Astrocyte (in vitro differentiated cells and primary cell): ENCODE measurements around the gene PCDHA3. TPM values are rescaled to one million over a fixed set of nuclear protein-coding genes. Genes with fewer than 3 reads are reported as not detected.
"Not testable (repeated sequence)": the region's sequence is repeated elsewhere in the genome, so short reads cannot be mapped to it uniquely, and the experiment has no call there.

Experiments
- DNase-seq: peaks from one replicate; pipeline ENCODE4 v3.0.0-alpha.2; 2010; ENCODE audit warnings: low read depth
- FAIRE-seq: peaks from 2 replicates; lab custom pipeline; 2011; peaks lifted over from hg19 to GRCh38; lab: Jason Lieb, UNC
- H2AFZ ChIP-seq: 2 replicates; pipeline ENCODE4 v1.6.0; 2012; ENCODE audit warnings: low read depth, low read length, inconsistent platforms
- H3K27ac ChIP-seq: 2 replicates; pipeline ENCODE4 v1.5.1; 2011; ENCODE audit warnings: low read depth, low read length, inconsistent platforms
- H3K27me3 ChIP-seq: 2 replicates; pipeline ENCODE4 v1.6.0; 2011; ENCODE audit warnings: low read length, inconsistent platforms; ENCODE audit not compliant: insufficient read depth
- H3K36me3 ChIP-seq: 2 replicates; pipeline ENCODE4 v1.5.1; 2011; ENCODE audit warnings: low read length, inconsistent platforms; ENCODE audit not compliant: insufficient read depth
- H3K4me1 ChIP-seq: 2 replicates; pipeline ENCODE4 v1.5.1; 2011; ENCODE audit warnings: low read length, inconsistent platforms; ENCODE audit not compliant: insufficient read depth
- H3K4me2 ChIP-seq: 2 replicates; pipeline ENCODE4 v1.6.0; 2012; ENCODE audit warnings: low read length, inconsistent platforms
- H3K4me3 ChIP-seq: 2 replicates; pipeline ENCODE4 v1.5.1; 2011; ENCODE audit warnings: low read depth, mild to moderate bottlenecking, low read length, inconsistent platforms; ENCODE audit not compliant: insufficient read depth
- H3K79me2 ChIP-seq: 2 replicates; pipeline ENCODE4 v1.6.0; 2012; ENCODE audit warnings: mild to moderate bottlenecking, low read length, inconsistent platforms; ENCODE audit not compliant: insufficient read depth
- H3K9ac ChIP-seq: 2 replicates; pipeline ENCODE4 v1.6.0; 2012; ENCODE audit warnings: mild to moderate bottlenecking, low read length, inconsistent platforms
- H3K9me3 ChIP-seq: 2 replicates; pipeline ENCODE4 v1.5.1; 2012; ENCODE audit warnings: low read depth, mild to moderate bottlenecking, low read length, inconsistent platforms; ENCODE audit not compliant: insufficient read depth
- H4K20me1 ChIP-seq: 2 replicates; pipeline ENCODE4 v1.6.0; 2012; ENCODE audit warnings: low read length, inconsistent platforms; ENCODE audit not compliant: insufficient read depth
- H3K27ac Mint-ChIP-seq: one replicate; pipeline ENCODE4 v1.8.0; 2021; ENCODE audit warnings: mild to moderate bottlenecking, mixed read lengths; ENCODE audit not compliant: unreplicated experiment
- H3K27me3 Mint-ChIP-seq: one replicate; pipeline ENCODE4 v1.8.0; 2021; ENCODE audit warnings: low read depth, mixed read lengths; ENCODE audit not compliant: unreplicated experiment
- H3K36me3 Mint-ChIP-seq: one replicate; pipeline ENCODE4 v1.8.0; 2021; ENCODE audit warnings: low read depth, mixed read lengths; ENCODE audit not compliant: unreplicated experiment
- H3K4me1 Mint-ChIP-seq: one replicate; pipeline ENCODE4 v1.8.0; 2021; ENCODE audit warnings: low read depth, mixed read lengths; ENCODE audit not compliant: unreplicated experiment
- H3K4me3 Mint-ChIP-seq: one replicate; pipeline ENCODE4 v1.8.0; 2021; ENCODE audit warnings: mild to moderate bottlenecking, moderate library complexity, mixed read lengths; ENCODE audit not compliant: unreplicated experiment
- H3K9me3 Mint-ChIP-seq: one replicate; pipeline ENCODE4 v1.8.0; 2021; ENCODE audit warnings: mild to moderate bottlenecking, mixed read lengths; ENCODE audit not compliant: unreplicated experiment
- EZH2 ChIP-seq: IDR thresholded peaks from 2 replicates; pipeline ENCODE4 v1.6.1; 2012; ENCODE audit warnings: mild to moderate bottlenecking, low read length, inconsistent platforms; ENCODE audit not compliant: insufficient read depth
- total RNA-seq: library from RNA; stranded (reverse); gene quantifications from 2 replicates; pipeline ENCODE4 v1.2.1, GENCODE V29; 2021
- TF ChIP-seq, protein P1 (sequence below): IDR thresholded peaks from 2 replicates; pipeline ENCODE4 v1.5.1; 2011; ENCODE audit warnings: low read depth, mild to moderate bottlenecking, inconsistent platforms, low read length, moderate library complexity; ENCODE audit not compliant: insufficient read depth

Gene PCDHA3
- total RNA-seq, 1 donor from 2014 or later, result 1.1 TPM

DNA sequence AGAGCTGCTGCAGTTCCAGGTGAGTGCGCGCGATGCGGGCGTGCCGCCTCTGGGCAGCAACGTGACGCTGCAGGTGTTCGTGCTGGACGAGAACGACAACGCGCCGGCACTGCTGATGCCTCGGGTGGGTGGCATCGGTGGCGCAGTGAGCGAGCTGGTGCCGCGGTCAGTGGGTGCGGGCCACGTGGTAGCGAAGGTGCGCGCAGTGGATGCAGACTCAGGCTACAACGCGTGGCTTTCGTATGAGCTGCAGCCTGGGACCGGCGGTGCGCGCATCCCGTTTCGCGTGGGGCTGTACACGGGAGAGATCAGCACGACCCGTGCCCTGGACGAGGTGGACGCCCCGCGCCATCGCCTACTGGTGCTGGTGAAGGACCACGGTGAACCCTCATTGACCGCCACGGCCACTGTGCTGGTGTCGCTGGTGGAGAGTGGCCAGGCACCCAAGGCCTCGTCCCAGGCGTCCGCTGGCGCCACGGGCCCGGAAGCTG lies 2.0 kb downstream of the PCDHA3 start:
- Mint-ChIP-seq H3K36me3 (peaks cover 22% of the 10 kb centered on the region), H3K27ac (no peak overlapping the region), H3K4me3 (no peak overlapping the region), H3K9me3 (peaks cover 11% of the 10 kb centered on the region), H3K27me3 (no peaks in the 10 kb centered on the region), H3K4me1 (no peaks in the 10 kb centered on the region)
- Histone ChIP-seq H3K36me3 (no peaks in the 10 kb centered on the region), H3K9ac (no peak overlapping the region), H3K27me3 (no peaks in the 10 kb centered on the region), H3K79me2 (no peaks in the 10 kb centered on the region), H3K4me1 (no peaks in the 10 kb centered on the region), H2AFZ (no peak overlapping the region), H3K4me3 (no peak overlapping the region), H4K20me1 (no peaks in the 10 kb centered on the region), H3K4me2 (no peak overlapping the region), H3K9me3 (peaks cover 9% of the 10 kb centered on the region), H3K27ac (no peak overlapping the region)
- no peak for FAIRE-seq
- no peak for TF ChIP-seq EZH2
- TF ChIP-seq, protein P1, sequence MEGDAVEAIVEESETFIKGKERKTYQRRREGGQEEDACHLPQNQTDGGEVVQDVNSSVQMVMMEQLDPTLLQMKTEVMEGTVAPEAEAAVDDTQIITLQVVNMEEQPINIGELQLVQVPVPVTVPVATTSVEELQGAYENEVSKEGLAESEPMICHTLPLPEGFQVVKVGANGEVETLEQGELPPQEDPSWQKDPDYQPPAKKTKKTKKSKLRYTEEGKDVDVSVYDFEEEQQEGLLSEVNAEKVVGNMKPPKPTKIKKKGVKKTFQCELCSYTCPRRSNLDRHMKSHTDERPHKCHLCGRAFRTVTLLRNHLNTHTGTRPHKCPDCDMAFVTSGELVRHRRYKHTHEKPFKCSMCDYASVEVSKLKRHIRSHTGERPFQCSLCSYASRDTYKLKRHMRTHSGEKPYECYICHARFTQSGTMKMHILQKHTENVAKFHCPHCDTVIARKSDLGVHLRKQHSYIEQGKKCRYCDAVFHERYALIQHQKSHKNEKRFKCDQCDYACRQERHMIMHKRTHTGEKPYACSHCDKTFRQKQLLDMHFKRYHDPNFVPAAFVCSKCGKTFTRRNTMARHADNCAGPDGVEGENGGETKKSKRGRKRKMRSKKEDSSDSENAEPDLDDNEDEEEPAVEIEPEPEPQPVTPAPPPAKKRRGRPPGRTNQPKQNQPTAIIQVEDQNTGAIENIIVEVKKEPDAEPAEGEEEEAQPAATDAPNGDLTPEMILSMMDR, result no peak
- DNase-seq, result no peak

DNA sequence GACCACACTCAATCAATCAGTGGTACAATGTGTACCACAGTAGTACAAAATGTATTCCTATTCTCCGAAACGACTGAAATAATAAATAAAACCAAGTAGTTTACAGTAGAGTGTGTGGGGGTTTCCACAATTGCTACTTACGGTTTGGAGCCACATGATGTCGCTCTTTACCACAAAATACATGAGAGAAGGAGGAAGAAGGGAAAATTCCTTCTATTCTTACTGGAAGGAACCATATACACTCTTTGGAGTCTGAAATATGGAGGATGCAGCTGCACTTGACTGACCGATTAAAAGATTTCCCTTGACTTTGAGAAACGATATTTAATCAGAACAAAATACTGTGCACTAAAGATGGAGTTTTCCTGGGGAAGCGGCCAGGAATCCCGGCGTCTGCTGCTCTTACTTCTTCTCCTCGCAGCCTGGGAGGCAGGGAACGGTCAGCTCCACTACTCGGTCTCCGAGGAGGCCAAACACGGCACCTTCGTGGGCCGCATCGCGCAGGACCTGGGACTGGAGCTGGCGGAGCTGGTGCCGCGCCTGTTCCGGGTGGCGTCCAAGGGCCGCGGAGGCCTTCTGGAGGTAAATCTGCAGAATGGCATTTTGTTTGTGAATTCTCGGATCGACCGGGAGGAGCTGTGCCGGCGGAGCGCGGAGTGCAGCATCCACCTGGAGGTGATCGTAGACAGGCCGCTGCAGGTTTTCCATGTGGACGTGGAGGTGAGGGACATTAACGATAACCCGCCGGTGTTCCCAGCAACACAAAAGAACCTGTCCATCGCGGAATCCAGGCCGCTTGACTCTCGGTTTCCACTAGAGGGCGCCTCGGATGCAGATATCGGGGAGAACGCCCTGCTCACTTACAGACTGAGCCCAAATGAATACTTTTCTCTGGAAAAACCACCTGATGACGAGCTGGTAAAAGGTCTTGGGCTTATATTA lies 6.2 kb downstream of the PCDHA3 start, which contains the start of gene PCDHA4:
TSS of gene PCDHA4 (plus strand) at position 235 of the 942 bp plus-strand sequence.
- no peak within 1 kb of the TSS for H3K9ac ChIP-seq
- no peaks in the 10 kb centered on the region for H3K79me2 ChIP-seq
- TF ChIP-seq, protein P1, result peak; percentile 16
- no peak for TF ChIP-seq EZH2
- H3K4me1 ChIP-seq, result no peaks in the 10 kb centered on the region
- FAIRE-seq, result no peak
- no peaks in the 10 kb centered on the region for H4K20me1 ChIP-seq
- no peak within 1 kb of the TSS for H3K27ac ChIP-seq
- H2AFZ ChIP-seq, result no peak within 1 kb of the TSS
- no peaks in the 10 kb centered on the region for H3K27me3 ChIP-seq
- H3K9me3 ChIP-seq, result peaks cover 19% of the 10 kb centered on the region
- no peak for DNase-seq
- no peaks in the 10 kb centered on the region for H3K27me3 Mint-ChIP-seq
- no peaks in the 10 kb centered on the region for H3K36me3 ChIP-seq
- H3K27ac Mint-ChIP-seq, result peak within 1 kb of the TSS; percentile 80
- peaks cover 3% of the 10 kb centered on the region for H3K9me3 Mint-ChIP-seq
- H3K4me2 ChIP-seq, result peak within 1 kb of the TSS; percentile 41
- H3K4me3 Mint-ChIP-seq, result peak within 1 kb of the TSS; percentile 96
- H3K4me1 Mint-ChIP-seq, result peaks cover 2% of the 10 kb centered on the region
- H3K4me3 ChIP-seq, result no peak within 1 kb of the TSS
- peaks cover 18% of the 10 kb centered on the region for H3K36me3 Mint-ChIP-seq

DNA sequence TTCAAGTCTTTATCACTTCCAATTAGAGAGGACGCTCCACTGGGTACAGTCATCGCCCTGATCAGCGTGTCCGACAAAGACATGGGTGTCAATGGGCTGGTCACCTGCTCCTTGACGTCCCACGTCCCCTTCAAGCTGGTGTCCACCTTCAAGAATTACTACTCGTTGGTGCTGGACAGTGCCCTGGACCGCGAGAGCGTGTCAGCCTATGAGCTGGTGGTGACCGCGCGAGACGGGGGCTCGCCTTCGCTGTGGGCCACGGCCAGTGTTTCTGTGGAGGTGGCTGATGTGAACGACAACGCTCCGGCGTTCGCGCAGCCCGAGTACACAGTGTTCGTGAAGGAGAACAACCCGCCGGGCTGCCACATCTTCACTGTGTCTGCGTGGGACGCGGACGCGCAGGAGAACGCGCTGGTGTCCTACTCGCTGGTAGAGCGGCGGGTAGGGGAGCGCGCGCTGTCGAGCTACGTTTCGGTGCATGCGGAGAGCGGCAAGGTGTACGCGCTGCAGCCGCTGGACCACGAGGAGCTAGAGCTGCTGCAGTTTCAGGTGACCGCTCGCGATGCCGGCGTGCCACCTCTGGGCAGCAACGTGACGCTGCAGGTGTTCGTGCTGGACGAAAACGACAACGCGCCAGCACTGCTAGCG lies 7.5 kb downstream of the PCDHA3 start:
- not testable (repeated sequence) for H3K27ac Mint-ChIP-seq, H3K27me3 ChIP-seq, H3K4me3 ChIP-seq, H3K4me1 Mint-ChIP-seq, H3K36me3 ChIP-seq, H3K9me3 Mint-ChIP-seq, H3K4me2 ChIP-seq, FAIRE-seq, H4K20me1 ChIP-seq, H3K9ac ChIP-seq, H3K4me1 ChIP-seq, H3K79me2 ChIP-seq, H3K27ac ChIP-seq, DNase-seq, H3K27me3 Mint-ChIP-seq
- peak overlapping the region; percentile 52 for H3K4me3 Mint-ChIP-seq
- Histone ChIP-seq H2AFZ (peak overlapping the region; percentile 10), H3K9me3 (peaks cover 13% of the 10 kb centered on the region)
- H3K36me3 Mint-ChIP-seq, result peaks cover 11% of the 10 kb centered on the region
